ENCODE measurements around the gene TRDMT1. TPM values are rescaled to one million over a fixed set of nuclear protein-coding genes. Genes with fewer than 3 reads are reported as not detected.

TRDMT1 gene
- total and polyA plus RNA-seq, 8 donors, result 6.6 to 18.4 (median 12.7) TPM

GRCh38 chr10:17247210-17247609, 45.7 kb upstream of the TRDMT1 start:
- H3K27ac ChIP-seq, result no peak overlapping the region
- no peak for TF ChIP-seq CTCF (IDR thresholded peaks at IDR 0.05)
- DNase-seq (no peak), ATAC-seq (no peak)
- H3K9me3 ChIP-seq, result peaks cover 0 to 7% of the 10 kb centered on the region in 2 donors
- H3K36me3 ChIP-seq, result no peaks in the 10 kb centered on the region
- no peaks in the 10 kb centered on the region for H3K27me3 ChIP-seq
- no peaks in the 10 kb centered on the region for H3K4me1 ChIP-seq
- intact Hi-C loops (cut with DNase I), result no loop called here
- no peak overlapping the region for H3K4me3 ChIP-seq

GRCh38 chr10:17244700-17245365, 43.4 kb upstream of the TRDMT1 start:
- H3K27ac ChIP-seq, result no peak overlapping the region
- TF ChIP-seq CTCF (IDR thresholded peaks at IDR 0.05), result no peak
- no peaks in the 10 kb centered on the region for H3K36me3 ChIP-seq
- intact Hi-C loops (cut with DNase I), result no loop called here
- H3K9me3 ChIP-seq, result peaks cover 0 to 7% of the 10 kb centered on the region in 2 donors
- DNase-seq, result no peak
- no peaks in the 10 kb centered on the region for H3K27me3 ChIP-seq
- ATAC-seq, result no peak
- no peaks in the 10 kb centered on the region for H3K4me1 ChIP-seq
- no peak overlapping the region for H3K4me3 ChIP-seq

- no peaks in the 10 kb centered on the region for H3K9me3 ChIP-seq
- ATAC-seq (no peak), DNase-seq (no peak)
- intact Hi-C loops (cut with DNase I), result no loop called here
- no peak overlapping the region for H3K27ac ChIP-seq
- H3K4me1 ChIP-seq, result no peaks in the 10 kb centered on the region
- no peak overlapping the region for H3K4me3 ChIP-seq
- no peaks in the 10 kb centered on the region for H3K27me3 ChIP-seq
- peaks cover 0 to 16% of the 10 kb centered on the region in 2 donors for H3K36me3 ChIP-seq
- TF ChIP-seq CTCF (IDR thresholded peaks at IDR 0.05), result no peak
These were observed 40.3 kb upstream of the TRDMT1 start for GRCh38 chr10:17241611-17242333.

- H3K4me1 ChIP-seq, result peaks cover 0 to 4% of the 10 kb centered on the region in 2 donors
- TF ChIP-seq CTCF (IDR thresholded peaks at IDR 0.05), result no peak
- ATAC-seq, result no peak
- H3K9me3 ChIP-seq, result no peaks in the 10 kb centered on the region
- H3K27me3 ChIP-seq, result no peaks in the 10 kb centered on the region
- peaks cover 0 to 28% of the 10 kb centered on the region in 2 donors for H3K36me3 ChIP-seq
- intact Hi-C loops (cut with DNase I), result no loop called here
- DNase-seq, result no peak
- no peak overlapping the region for H3K27ac ChIP-seq
- H3K4me3 ChIP-seq, result no peak overlapping the region
These were observed 39.1 kb upstream of the TRDMT1 start for GRCh38 chr10:17240616-17241015.

GRCh38 chr10:17240096-17240495, 38.6 kb upstream of the TRDMT1 start:
- intact Hi-C loops (cut with DNase I), result no loop called here
- no peaks in the 10 kb centered on the region for H3K9me3 ChIP-seq
- no peak for ATAC-seq

More at GRCh38 chr10:17240096-17240495, 38.6 kb upstream of the TRDMT1 start:
- Histone ChIP-seq H3K36me3 (peaks cover 2 to 33% of the 10 kb centered on the region in 2 donors), H3K27ac (no peak overlapping the region), H3K4me3 (no peak overlapping the region), H3K27me3 (no peaks in the 10 kb centered on the region), H3K4me1 (peaks cover 0 to 10% of the 10 kb centered on the region in 2 donors)
- no peak for TF ChIP-seq CTCF (IDR thresholded peaks at IDR 0.05)
- no peak for DNase-seq

Measured in left lung (tissue), 10 donors.